BLaER1 (cell line): Measurements from ENCODE around the gene ISOC1.

Source experiments
- H3K27ac ChIP-seq: shearing (Covaris generic); formaldehyde crosslinking; 2 replicates; pipeline ENCODE4 v1.8.1; 2022
- H3K27me3 ChIP-seq: shearing (Covaris generic); formaldehyde crosslinking; 2 replicates; pipeline ENCODE4 v1.8.1; 2022
- H3K36me3 ChIP-seq: shearing (Covaris generic); formaldehyde crosslinking; 2 replicates; pipeline ENCODE4 v1.8.1; 2022
- H3K4me1 ChIP-seq: shearing (Covaris generic); formaldehyde crosslinking; 2 replicates; pipeline ENCODE4 v1.8.1; 2022
- H3K4me2 ChIP-seq: shearing (Covaris generic); formaldehyde crosslinking; 2 replicates; pipeline ENCODE4 v1.8.1; 2022
- H3K4me3 ChIP-seq: shearing (Covaris generic); formaldehyde crosslinking; 2 replicates; pipeline ENCODE4 v1.8.1; 2022
- H3K9ac ChIP-seq: shearing (Covaris generic); formaldehyde crosslinking; 2 replicates; pipeline ENCODE4 v1.8.1; 2022
- H3K9me3 ChIP-seq: shearing (Covaris generic); formaldehyde crosslinking; 2 replicates; pipeline ENCODE4 v1.8.1; 2022
- H4K20me1 ChIP-seq: shearing (Covaris generic); formaldehyde crosslinking; 2 replicates; pipeline ENCODE4 v1.8.1; 2022
- Cebpa-rat ChIP-seq: shearing (Covaris generic); IDR thresholded peaks from 2 replicates; pipeline ENCODE4 v1.8.1; 2022

ISOC1 gene

DNA sequence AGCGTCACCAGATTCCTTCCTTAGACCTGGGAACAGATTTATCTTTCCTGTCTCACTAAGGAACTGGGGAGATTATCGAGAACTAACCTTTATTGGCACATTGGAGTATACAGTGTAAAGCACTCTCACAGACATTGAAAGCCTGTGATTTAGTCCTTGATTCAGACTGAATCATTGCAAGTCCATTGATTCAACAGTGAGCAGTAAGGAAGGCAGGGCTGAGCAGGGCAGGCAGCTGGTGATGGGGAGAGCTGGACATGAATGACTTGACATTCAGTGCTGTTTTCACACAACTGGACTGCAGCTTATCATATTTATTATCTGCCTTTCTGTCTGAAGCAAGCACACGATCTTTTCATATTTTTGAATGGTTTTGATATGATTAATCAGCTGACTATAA is 16.2 kb downstream of the ISOC1 start:
- Histone ChIP-seq H3K4me1 (no peaks in the 10 kb centered on the region), H3K36me3 (peaks cover 53% of the 10 kb centered on the region), H3K4me3 (no peak overlapping the region), H4K20me1 (no peaks in the 10 kb centered on the region), H3K9me3 (no peaks in the 10 kb centered on the region), H3K27ac (no peak overlapping the region), H3K27me3 (no peaks in the 10 kb centered on the region), H3K4me2 (no peak overlapping the region), H3K9ac (no peak overlapping the region)
- TF ChIP-seq Cebpa-rat, result no peak

DNA sequence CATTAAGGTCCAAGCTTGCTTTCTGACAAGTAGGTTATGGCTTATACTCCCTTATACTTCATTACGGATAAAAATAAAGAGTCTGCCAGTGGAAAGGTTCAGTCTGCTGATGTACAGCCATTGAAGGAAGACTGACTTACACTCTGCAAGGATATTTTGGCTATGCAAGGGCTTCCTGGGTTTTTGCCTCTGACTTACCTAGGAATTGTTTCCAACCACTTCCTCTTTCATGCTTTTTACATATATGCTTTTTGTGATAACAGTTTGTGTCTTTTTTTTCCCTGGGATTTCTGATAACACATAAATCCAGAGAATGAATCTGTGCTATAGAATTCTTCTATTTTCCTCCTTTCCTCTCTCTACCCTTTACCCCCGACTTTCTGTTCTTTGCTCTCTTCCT is 16.8 kb downstream of the ISOC1 start:
- no peak overlapping the region for H3K4me3 ChIP-seq
- H3K4me2 ChIP-seq, result no peak overlapping the region
- H3K27me3 ChIP-seq, result no peaks in the 10 kb centered on the region
- H3K4me1 ChIP-seq, result no peaks in the 10 kb centered on the region
- TF ChIP-seq Cebpa-rat, result no peak
- H3K36me3 ChIP-seq, result peaks cover 49% of the 10 kb centered on the region
- no peak overlapping the region for H3K27ac ChIP-seq
- no peaks in the 10 kb centered on the region for H3K9me3 ChIP-seq
- no peaks in the 10 kb centered on the region for H4K20me1 ChIP-seq
- H3K9ac ChIP-seq, result no peak overlapping the region

DNA sequence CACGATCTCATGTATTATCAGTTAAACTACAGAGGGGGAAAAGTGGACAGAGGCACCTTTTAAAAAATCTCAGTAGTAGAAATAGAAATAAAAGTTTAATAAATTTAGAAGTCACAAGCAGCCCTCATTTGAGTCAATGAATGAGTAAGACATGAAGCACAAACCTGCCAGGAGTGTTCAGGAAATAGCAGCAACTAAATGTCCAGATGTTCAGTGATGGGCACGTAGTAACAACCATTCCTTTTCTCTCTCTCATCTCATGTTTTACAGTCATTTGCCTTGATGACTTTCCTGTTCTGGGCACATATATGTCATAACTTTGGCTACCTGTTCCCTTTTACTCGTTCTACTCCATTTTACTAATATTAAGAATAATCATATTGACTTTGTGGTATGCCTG is 17.7 kb downstream of the ISOC1 start:
- Histone ChIP-seq H3K27ac (no peak overlapping the region), H3K4me3 (no peak overlapping the region), H3K9me3 (no peaks in the 10 kb centered on the region), H3K36me3 (peaks cover 43% of the 10 kb centered on the region), H3K4me2 (no peak overlapping the region), H3K9ac (no peak overlapping the region), H3K4me1 (no peaks in the 10 kb centered on the region), H4K20me1 (no peaks in the 10 kb centered on the region), H3K27me3 (no peaks in the 10 kb centered on the region)
- no peak for TF ChIP-seq Cebpa-rat

DNA sequence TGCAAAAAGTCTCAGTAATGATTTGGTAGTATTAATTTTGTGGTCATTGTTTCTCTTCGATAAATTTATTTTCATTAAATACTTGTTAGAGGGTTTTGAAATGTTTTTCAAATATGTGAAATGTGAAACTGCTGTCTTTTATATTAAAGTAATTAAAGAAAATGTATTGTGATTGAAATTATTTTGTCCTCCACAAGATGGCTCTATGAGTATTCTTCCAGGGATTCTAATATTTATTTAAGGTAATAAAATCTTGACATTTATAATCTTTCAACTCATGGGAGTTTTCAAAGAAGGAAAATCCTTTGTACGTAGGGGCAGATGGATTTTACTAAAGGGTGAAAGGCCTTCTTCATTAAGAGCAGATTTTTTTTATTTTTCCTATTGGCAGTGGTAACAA is 19.3 kb downstream of the ISOC1 start:
- Histone ChIP-seq H3K36me3 (peaks cover 28% of the 10 kb centered on the region), H3K4me3 (no peak overlapping the region), H3K9ac (no peak overlapping the region), H3K4me2 (no peak overlapping the region), H3K27ac (no peak overlapping the region), H3K9me3 (no peaks in the 10 kb centered on the region), H4K20me1 (no peaks in the 10 kb centered on the region), H3K4me1 (no peaks in the 10 kb centered on the region), H3K27me3 (no peaks in the 10 kb centered on the region)
- no peak for TF ChIP-seq Cebpa-rat

DNA sequence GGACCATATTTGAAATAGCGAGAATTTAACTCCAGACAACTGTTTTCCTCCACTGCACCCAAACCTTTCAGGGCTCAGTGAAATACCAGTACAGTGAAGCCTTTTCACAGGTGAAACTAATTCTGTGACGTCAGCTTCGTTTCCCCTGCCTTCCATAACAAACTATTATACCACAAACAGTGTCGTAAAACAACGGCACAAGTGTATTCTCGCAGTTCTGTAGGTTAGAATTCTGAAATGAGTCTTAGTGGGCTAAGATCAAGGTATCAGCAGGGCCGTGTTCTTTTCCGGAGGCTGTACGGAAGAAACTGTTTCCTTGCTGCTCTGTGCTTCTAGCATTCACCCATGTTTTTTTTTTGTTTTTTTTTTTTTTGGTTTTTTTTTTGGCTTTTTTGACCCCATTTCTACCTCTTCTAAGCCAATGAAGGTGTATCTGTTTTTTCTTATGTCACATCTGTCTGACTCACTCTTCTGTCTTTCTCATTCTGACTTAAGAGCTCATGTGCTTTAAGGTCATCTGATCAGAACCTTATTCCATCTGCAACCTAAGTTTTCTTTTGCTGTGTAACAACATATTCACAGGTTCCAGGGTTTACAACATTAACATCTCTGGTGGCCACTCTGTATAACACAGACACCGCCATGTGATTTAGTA is 20.1 kb downstream of the ISOC1 start:
- no peak for TF ChIP-seq Cebpa-rat
- Histone ChIP-seq H3K36me3 (peaks cover 23% of the 10 kb centered on the region), H3K9ac (no peak overlapping the region), H3K4me3 (no peak overlapping the region), H3K27me3 (no peaks in the 10 kb centered on the region), H3K4me2 (no peak overlapping the region), H4K20me1 (no peaks in the 10 kb centered on the region), H3K27ac (no peak overlapping the region), H3K9me3 (no peaks in the 10 kb centered on the region), H3K4me1 (no peaks in the 10 kb centered on the region)

DNA sequence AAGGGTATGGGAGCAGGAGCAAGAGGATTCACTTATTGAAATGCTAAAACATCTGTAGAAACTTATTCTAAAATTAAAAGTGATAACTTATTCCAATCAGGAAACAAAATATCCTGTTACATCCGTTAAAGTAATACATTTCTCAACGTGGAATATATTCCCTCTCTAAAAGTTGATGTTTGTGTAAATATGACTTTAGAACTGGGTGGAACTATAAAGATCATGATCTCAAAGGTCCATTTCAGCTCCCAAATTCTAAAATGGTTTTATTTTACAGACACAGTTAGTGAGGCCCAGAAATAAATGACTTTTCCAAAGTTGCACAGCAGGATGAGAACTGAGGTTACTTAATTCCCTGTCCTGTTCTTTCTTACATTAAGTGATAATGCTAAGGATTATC is 21.1 kb downstream of the ISOC1 start:
- Histone ChIP-seq H3K4me3 (no peak overlapping the region), H3K36me3 (peaks cover 13% of the 10 kb centered on the region), H3K4me2 (no peak overlapping the region), H4K20me1 (no peaks in the 10 kb centered on the region), H3K27ac (no peak overlapping the region), H3K9ac (no peak overlapping the region), H3K4me1 (peaks cover 8% of the 10 kb centered on the region), H3K9me3 (no peaks in the 10 kb centered on the region), H3K27me3 (no peaks in the 10 kb centered on the region)
- TF ChIP-seq Cebpa-rat, result no peak

DNA sequence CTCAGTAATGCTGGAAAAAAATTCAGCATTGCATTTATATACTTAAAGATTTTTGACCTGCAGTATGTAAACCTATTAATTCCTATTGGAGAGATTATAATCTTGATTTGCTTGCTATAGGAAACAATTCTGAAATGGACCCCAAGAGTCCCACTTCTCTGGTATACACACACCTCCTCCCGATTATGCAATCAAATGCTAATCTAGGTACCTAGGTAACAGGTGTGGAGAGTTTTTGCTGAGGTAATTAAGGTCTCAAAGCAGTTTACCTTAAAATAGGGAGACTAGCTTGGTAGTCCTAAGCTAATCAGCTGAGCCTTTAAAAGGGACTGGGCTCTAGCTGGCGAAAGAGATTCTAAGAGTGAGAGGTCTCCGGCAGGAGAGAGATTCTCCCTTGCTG is 22.2 kb downstream of the ISOC1 start:
- H4K20me1 ChIP-seq, result no peaks in the 10 kb centered on the region
- H3K27me3 ChIP-seq, result no peaks in the 10 kb centered on the region
- H3K4me3 ChIP-seq, result no peak overlapping the region
- peaks cover 8% of the 10 kb centered on the region for H3K4me1 ChIP-seq
- H3K36me3 ChIP-seq, result peaks cover 11% of the 10 kb centered on the region
- H3K27ac ChIP-seq, result no peak overlapping the region
- no peaks in the 10 kb centered on the region for H3K9me3 ChIP-seq
- TF ChIP-seq Cebpa-rat, result no peak
- H3K9ac ChIP-seq, result no peak overlapping the region
- H3K4me2 ChIP-seq, result no peak overlapping the region

DNA sequence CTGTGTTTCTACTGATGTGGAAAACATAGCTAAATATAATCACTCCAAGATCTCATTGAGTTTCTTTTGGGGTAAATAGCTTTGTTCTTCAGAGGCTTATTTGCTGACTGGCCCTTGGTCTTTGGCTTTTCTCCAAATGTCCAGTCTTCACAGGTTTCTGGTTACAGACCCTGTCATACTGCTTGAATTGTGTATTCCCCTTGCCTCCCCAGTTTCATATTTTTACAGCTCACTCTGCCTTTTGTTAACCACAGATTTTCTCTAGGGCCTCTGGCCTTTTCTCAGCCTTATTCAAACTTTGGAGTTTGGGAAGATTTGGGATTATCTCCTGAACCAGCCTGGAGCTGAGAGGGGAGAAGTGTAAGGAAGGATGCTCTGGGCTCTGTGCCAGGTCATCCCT is 23.9 kb downstream of the ISOC1 start:
- H3K4me1 ChIP-seq, result peaks cover 8% of the 10 kb centered on the region
- no peak overlapping the region for H3K9ac ChIP-seq
- H3K27ac ChIP-seq, result no peak overlapping the region
- no peak for TF ChIP-seq Cebpa-rat
- peaks cover 4% of the 10 kb centered on the region; the same call in 1 of the 2 replicates for H3K36me3 ChIP-seq
- H3K27me3 ChIP-seq, result no peaks in the 10 kb centered on the region
- H3K4me3 ChIP-seq, result no peak overlapping the region
- H4K20me1 ChIP-seq, result no peaks in the 10 kb centered on the region
- no peaks in the 10 kb centered on the region for H3K9me3 ChIP-seq
- H3K4me2 ChIP-seq, result no peak overlapping the region

DNA sequence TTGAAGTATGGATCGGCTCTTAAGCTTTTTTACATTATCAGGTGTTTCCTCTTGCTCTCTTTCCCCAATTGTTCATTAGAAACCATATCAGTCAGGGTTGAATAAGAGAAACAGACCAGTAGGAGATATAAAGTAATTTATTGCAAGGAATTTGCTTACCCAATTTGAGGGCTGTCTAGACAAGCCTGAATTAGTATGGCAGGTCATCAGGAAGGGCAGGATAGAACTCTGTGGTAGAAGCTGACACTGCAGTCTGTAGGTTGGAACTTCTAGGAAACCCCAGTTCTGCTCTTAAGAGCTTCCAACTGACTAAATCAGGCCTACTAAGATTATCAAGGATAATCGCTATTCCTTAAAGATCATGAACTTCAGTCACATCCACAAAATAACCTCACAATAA is 24.3 kb downstream of the ISOC1 start:
- Histone ChIP-seq H3K9me3 (no peaks in the 10 kb centered on the region), H3K4me3 (no peak overlapping the region), H4K20me1 (no peaks in the 10 kb centered on the region), H3K4me2 (no peak overlapping the region), H3K27me3 (no peaks in the 10 kb centered on the region), H3K36me3 (peaks cover 4% of the 10 kb centered on the region; the same call in 1 of the 2 replicates), H3K4me1 (peaks cover 8% of the 10 kb centered on the region), H3K9ac (no peak overlapping the region), H3K27ac (no peak overlapping the region)
- no peak for TF ChIP-seq Cebpa-rat

DNA sequence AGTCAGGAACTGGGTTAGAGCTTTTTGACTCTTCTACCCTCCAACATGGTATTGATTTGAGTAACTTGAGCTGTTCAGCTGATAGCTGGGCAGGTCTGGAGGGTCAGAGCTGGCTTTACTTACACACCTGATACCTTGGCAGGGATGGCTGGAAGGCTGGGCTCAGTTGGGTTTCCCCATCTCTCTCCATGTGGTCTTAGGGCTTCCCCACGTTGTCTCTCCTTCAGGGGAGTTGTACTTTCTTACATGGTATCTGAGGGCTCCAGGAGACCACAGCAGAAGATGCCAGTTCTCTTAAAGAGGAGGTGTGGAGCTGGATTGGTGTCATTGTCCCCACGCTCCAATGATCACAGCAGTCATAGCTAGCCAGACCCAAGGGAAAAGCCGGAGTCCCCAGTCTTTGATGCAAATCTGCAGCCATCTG is 25.6 kb downstream of the ISOC1 start:
- H3K4me3 ChIP-seq, result no peak overlapping the region
- no peak overlapping the region for H3K27ac ChIP-seq
- H3K36me3 ChIP-seq, result peaks cover 4% of the 10 kb centered on the region; the same call in 1 of the 2 replicates
- no peaks in the 10 kb centered on the region for H3K27me3 ChIP-seq
- TF ChIP-seq Cebpa-rat, result no peak
- H3K4me1 ChIP-seq, result peaks cover 19% of the 10 kb centered on the region
- no peak overlapping the region for H3K9ac ChIP-seq
- peak overlapping the region; percentile 23 for H3K4me2 ChIP-seq
- no peaks in the 10 kb centered on the region for H4K20me1 ChIP-seq
- no peaks in the 10 kb centered on the region for H3K9me3 ChIP-seq

DNA sequence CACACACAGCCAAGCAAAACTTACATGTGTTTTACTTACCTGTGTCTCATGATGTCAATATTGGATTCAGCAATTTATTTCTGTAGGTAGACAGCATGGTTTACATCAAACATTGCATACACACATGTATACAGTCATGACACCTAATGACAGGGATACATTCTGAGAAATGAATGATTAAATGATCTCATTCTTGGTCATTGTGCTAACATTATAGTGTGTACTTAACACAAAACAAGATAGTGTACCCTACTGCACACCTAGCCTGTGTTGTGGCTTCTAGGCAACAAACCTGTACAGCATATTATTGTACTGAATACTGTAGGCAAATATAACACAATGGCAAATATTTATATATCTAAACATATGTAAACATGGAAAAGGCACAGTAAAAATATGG is 28.0 kb downstream of the ISOC1 start:
- Histone ChIP-seq H3K36me3 (no peaks in the 10 kb centered on the region), H3K4me1 (peaks cover 36% of the 10 kb centered on the region), H3K9ac (no peak overlapping the region), H3K27me3 (no peaks in the 10 kb centered on the region), H3K27ac (no peak overlapping the region), H4K20me1 (no peaks in the 10 kb centered on the region), H3K9me3 (no peaks in the 10 kb centered on the region), H3K4me3 (no peak overlapping the region), H3K4me2 (no peak overlapping the region)
- TF ChIP-seq Cebpa-rat, result no peak
